HCT116 (cell line): ENCODE measurements around the gene HMGXB4. TPM values are rescaled to one million over a fixed set of nuclear protein-coding genes. Genes with fewer than 3 reads are reported as not detected.

ENCODE experiments used
- ATAC-seq: fragments of 200-7000 bp; cut with Tn5 transposase; 2 replicates; pipeline ENCODE4 v1.9.1; 2020; ENCODE audit warnings: mild to moderate bottlenecking, moderate library complexity
- BruUV-seq: library from RNA; stranded (reverse); fragments of 400-500 nt; replicated peaks from 2 replicates; lab custom pipeline; 2021; lab: Mats Ljungman, UMichigan
- CTCF ChIA-PET: fragments of 300-600 bp; sonication (Branson Sonifier 250); formaldehyde crosslinking; loops from one replicate; lab custom pipeline; 2021; ENCODE audit warnings: antibody characterized with exemption; lab: Charles Lee
- POLR2A ChIA-PET: fragments of 300-600, 350-600 bp; sonication (Branson Sonifier 250); formaldehyde crosslinking; loops from one replicate; lab custom pipeline; 2021; ENCODE audit warnings: antibody characterized with exemption; lab: Charles Lee
- RAD21 ChIA-PET, 2 experiments: fragments of 300-600 bp; sonication (Branson Sonifier 250); formaldehyde crosslinking; loops; one replicate each; lab custom pipeline; 2023; ENCODE audit warnings: low total read pairs in 2 of 2; ENCODE audit not compliant: uncharacterized antibody in 2 of 2, unreplicated experiment in 2 of 2, low non-redundant PET in 1 of 2; lab: Charles Lee
- DNase-seq: peaks from one replicate; pipeline ENCODE4 v3.0.0-alpha.2; 2010; ENCODE audit warnings: low read depth, low spot score
- H2AFZ ChIP-seq: fragments of 200-600 bp; shearing (Covaris generic), sonication (generic); 2 replicates; pipeline ENCODE4 v1.6.1; 2017; ENCODE audit warnings: low read depth, mixed run types, mixed read lengths, antibody characterized with exemption, low read length; ENCODE audit not compliant: poor library complexity, severe bottlenecking
- H3K27ac ChIP-seq: 2 replicates; pipeline ENCODE4 v1.5.1; 2012; ENCODE audit warnings: low read depth, low read length
- H3K27me3 ChIP-seq: fragments of 200-600 bp; sonication (generic); 2 replicates; pipeline ENCODE4 v1.6.1; 2016; ENCODE audit warnings: mixed run types, low read length, mixed read lengths; ENCODE audit not compliant: insufficient read depth
- H3K36me3 ChIP-seq, 2 experiments: fragments of 200-500 bp in 1 of 2; fragments of 200-600 bp in 1 of 2; sonication (Bioruptor generic) in 1 of 2; sonication (generic) in 1 of 2; 2 replicates each; pipeline versions ENCODE4 v1.5.1 to v1.6.1; 2014 to 2016; ENCODE audit warnings: low read length in 2 of 2, inconsistent platforms in 1 of 2, mixed read lengths in 1 of 2, mixed run types in 1 of 2; ENCODE audit not compliant: insufficient read depth in 2 of 2, control insufficient read depth in 1 of 2
- H3K4me1 ChIP-seq, 2 experiments: fragments of 200-600 bp in 1 of 2; sonication (generic) in 1 of 2; 2 replicates each; pipeline versions ENCODE4 v1.5.1 to v1.6.1; 2012 to 2017; ENCODE audit warnings: low read length in 2 of 2, inconsistent platforms in 1 of 2, mild to moderate bottlenecking in 1 of 2, mixed read lengths in 1 of 2, mixed run types in 1 of 2, moderate library complexity in 1 of 2; ENCODE audit not compliant: insufficient read depth in 2 of 2, control insufficient read depth in 1 of 2
- H3K4me2 ChIP-seq: fragments of 200-600 bp; sonication (generic); 2 replicates; pipeline ENCODE4 v1.6.1; 2017; ENCODE audit warnings: mixed run types, low read length, mixed read lengths
- H3K4me3 ChIP-seq, 2 experiments: fragments of 200-600 bp in 1 of 2; sonication (generic) in 1 of 2; replicated peaks in 1 of 2; 2 replicates each; pipeline ENCODE4 v1.5.1; 2011 to 2016; ENCODE audit warnings: low read length in 2 of 2, control low read depth in 1 of 2, low read depth in 1 of 2, mild to moderate bottlenecking in 1 of 2, mixed read lengths in 1 of 2, mixed run types in 1 of 2
- H3K79me2 ChIP-seq: fragments of 200-600 bp; sonication (generic); 2 replicates; pipeline ENCODE4 v1.6.1; 2017; ENCODE audit warnings: mild to moderate bottlenecking, mixed run types, low read length, moderate library complexity, mixed read lengths; ENCODE audit not compliant: insufficient read depth
- H3K9ac ChIP-seq: fragments of 200-600 bp; sonication (generic); 2 replicates; pipeline ENCODE4 v1.6.1; 2016; ENCODE audit warnings: low read length, mixed read lengths
- H3K9me2 ChIP-seq: fragments of 200-600 bp; sonication (generic), shearing (Covaris generic); 2 replicates; pipeline ENCODE4 v1.6.1; 2017; ENCODE audit warnings: mixed run types, mild to moderate bottlenecking, moderate library complexity; ENCODE audit not compliant: insufficient read depth
- H3K9me3 ChIP-seq, 2 experiments: fragments of 200-500 bp in 1 of 2; fragments of 200-600 bp in 1 of 2; sonication (Bioruptor generic) in 1 of 2; sonication (generic) in 1 of 2; 2 replicates each; pipeline ENCODE4 v1.6.1; 2014 to 2017; ENCODE audit warnings: low read length in 2 of 2, mixed read lengths in 2 of 2, inconsistent platforms in 1 of 2, low read depth in 1 of 2, mild to moderate bottlenecking in 1 of 2, mixed run types in 1 of 2, moderate library complexity in 1 of 2; ENCODE audit not compliant: control insufficient read depth in 1 of 2, insufficient read depth in 1 of 2
- H4K20me1 ChIP-seq: fragments of 200-600 bp; sonication (generic), shearing (Covaris generic); 2 replicates; pipeline ENCODE4 v1.6.1; 2017; ENCODE audit warnings: mixed run types, mild to moderate bottlenecking, moderate library complexity; ENCODE audit not compliant: insufficient read depth
- CEBPB ChIP-seq: IDR thresholded peaks from 2 replicates; pipeline ENCODE4 v1.6.1; 2012; ENCODE audit warnings: low read depth
- EGR1 ChIP-seq: IDR thresholded peaks from 2 replicates; pipeline ENCODE4 v1.6.1; 2012; ENCODE audit warnings: low read depth
- ELF1 ChIP-seq: IDR thresholded peaks from 2 replicates; pipeline ENCODE4 v1.6.1; 2012; ENCODE audit warnings: low read depth, borderline replicate concordance
- EZH2phosphoT487 ChIP-seq: fragments of 200-600 bp; IDR thresholded peaks from 2 replicates; pipeline ENCODE4 v1.6.1; 2018; ENCODE audit warnings: antibody characterized with exemption, borderline replicate concordance
- FOSL1 ChIP-seq: IDR thresholded peaks from 2 replicates; pipeline ENCODE4 v1.6.1; 2012; ENCODE audit warnings: low read depth
- JUND ChIP-seq: IDR thresholded peaks from 2 replicates; pipeline ENCODE4 v1.6.1; 2012
- POLR2A ChIP-seq: IDR thresholded peaks from 2 replicates; pipeline ENCODE4 v1.7.0; 2011; ENCODE audit warnings: borderline replicate concordance; ENCODE audit not compliant: insufficient read depth, insufficient read length; ENCODE audit errors: extremely low read depth
- POLR2AphosphoS5 ChIP-seq: IDR thresholded peaks from 2 replicates; pipeline ENCODE4 v1.6.1; 2011; ENCODE audit warnings: mild to moderate bottlenecking, low read depth, low read length, moderate library complexity
- SIN3A ChIP-seq: IDR thresholded peaks from 2 replicates; pipeline ENCODE4 v1.6.1; 2012; ENCODE audit warnings: low read depth
- SP1 ChIP-seq: IDR thresholded peaks from 2 replicates; pipeline ENCODE4 v1.6.1; 2012; ENCODE audit warnings: low read depth
- TCF7L2 ChIP-seq: IDR thresholded peaks from 2 replicates; pipeline ENCODE4 v1.7.0; 2011; ENCODE audit warnings: borderline replicate concordance, inconsistent platforms; ENCODE audit not compliant: insufficient read depth, insufficient read length; ENCODE audit errors: extremely low read depth
- YY1 ChIP-seq: IDR thresholded peaks from 2 replicates; pipeline ENCODE4 v1.6.1; 2011; ENCODE audit warnings: low read length, low read depth, moderate library complexity, mild to moderate bottlenecking; ENCODE audit not compliant: insufficient replicate concordance; ENCODE audit errors: extremely low read depth
- ZFX ChIP-seq: fragments of 450-650 bp; IDR thresholded peaks from 2 replicates; pipeline ENCODE4 v1.6.1; 2017
- ZNF274 ChIP-seq: fragments of 200-500 bp; sonication (Bioruptor generic); IDR thresholded peaks from 2 replicates; pipeline ENCODE4 v1.6.1; 2014; ENCODE audit warnings: mild to moderate bottlenecking, low read depth, low read length, inconsistent platforms
- intact Hi-C: fragments of 100-400 bp; cut with micrococcal nuclease; formaldehyde crosslinking; loops from 2 replicates; pipeline ENCODE4 v1.10.0; 2022
- total RNA-seq: library from RNA; stranded (reverse); gene quantifications from one replicate; pipeline ENCODE4 v1.2.1, GENCODE V29; 2021; ENCODE audit not compliant: unreplicated experiment
- TF ChIP-seq, protein P1 (sequence below): IDR thresholded peaks from 2 replicates; pipeline ENCODE4 v1.6.1; 2011; ENCODE audit warnings: mild to moderate bottlenecking, low read length, moderate library complexity; ENCODE audit not compliant: insufficient replicate concordance; ENCODE audit errors: extremely low read depth
- TF ChIP-seq, protein P2 (sequence below): IDR thresholded peaks from 2 replicates; pipeline ENCODE4 v1.6.1; 2012
- TF ChIP-seq, protein P3 (sequence below): IDR thresholded peaks from 2 replicates; pipeline ENCODE4 v1.6.1; 2012; ENCODE audit warnings: low read depth
- TF ChIP-seq, protein P4 (sequence below), 3 experiments: fragments of 200-600 bp in 1 of 3; sonication (generic) in 1 of 3; IDR thresholded peaks in 2 of 3; conservative IDR thresholded peaks in 1 of 3; 2 replicates each; pipeline ENCODE4 v1.5.1; 2012 to 2017; ENCODE audit warnings: low read depth in 2 of 3, low read length in 2 of 3, antibody characterized with exemption in 1 of 3, borderline replicate concordance in 1 of 3, control low read depth in 1 of 3, mild to moderate bottlenecking in 1 of 3, mixed read lengths in 1 of 3, mixed run types in 1 of 3, moderate library complexity in 1 of 3; ENCODE audit not compliant: insufficient read depth in 1 of 3
- TF ChIP-seq, protein P5 (sequence below): IDR thresholded peaks from 2 replicates; pipeline ENCODE4 v1.6.1; 2012

The HMGXB4 gene
- total RNA-seq, 1 experiment from 2014 or later, result 36.7 TPM

DNA sequence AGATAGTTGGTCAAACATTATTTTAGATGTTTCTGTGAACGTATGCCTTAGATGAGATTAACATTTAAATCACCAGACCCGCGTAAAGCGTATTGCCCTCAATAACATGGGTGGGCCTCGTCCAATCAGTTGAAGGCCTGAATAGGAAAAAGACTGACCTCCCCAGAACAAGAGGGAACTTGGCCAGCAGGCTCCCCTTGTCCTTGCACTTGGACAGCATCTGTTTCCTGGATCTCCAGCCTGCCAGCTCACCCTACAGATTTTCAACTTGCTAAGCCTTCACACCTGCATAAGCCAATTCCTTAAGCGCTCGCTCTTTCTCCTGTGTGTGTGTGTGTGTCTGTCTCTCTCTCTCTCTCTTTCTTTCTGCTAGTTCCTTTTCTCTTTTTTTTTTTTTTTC lies 50.6 kb downstream of the HMGXB4 start:
- no peak overlapping the region for H3K27ac ChIP-seq
- no peaks in the 10 kb centered on the region for H3K9me2 ChIP-seq
- no peaks in the 10 kb centered on the region for H3K9me3 ChIP-seq
- H2AFZ ChIP-seq, result no peak overlapping the region
- ChIA-PET CTCF (no interaction called here), POLR2A (no interaction called here), RAD21 (no interaction called here)
- no TSS peak for BruUV-seq
- H3K36me3 ChIP-seq, result no peaks in the 10 kb centered on the region
- H4K20me1 ChIP-seq, result no peaks in the 10 kb centered on the region
- TF ChIP-seq EZH2phosphoT487, result no peak
- TF ChIP-seq SIN3A, result no peak
- TF ChIP-seq ZFX, result no peak
- TF ChIP-seq TCF7L2, result no peak
- no peak for TF ChIP-seq FOSL1
- TF ChIP-seq SP1, result no peak
- TF ChIP-seq, protein P1, sequence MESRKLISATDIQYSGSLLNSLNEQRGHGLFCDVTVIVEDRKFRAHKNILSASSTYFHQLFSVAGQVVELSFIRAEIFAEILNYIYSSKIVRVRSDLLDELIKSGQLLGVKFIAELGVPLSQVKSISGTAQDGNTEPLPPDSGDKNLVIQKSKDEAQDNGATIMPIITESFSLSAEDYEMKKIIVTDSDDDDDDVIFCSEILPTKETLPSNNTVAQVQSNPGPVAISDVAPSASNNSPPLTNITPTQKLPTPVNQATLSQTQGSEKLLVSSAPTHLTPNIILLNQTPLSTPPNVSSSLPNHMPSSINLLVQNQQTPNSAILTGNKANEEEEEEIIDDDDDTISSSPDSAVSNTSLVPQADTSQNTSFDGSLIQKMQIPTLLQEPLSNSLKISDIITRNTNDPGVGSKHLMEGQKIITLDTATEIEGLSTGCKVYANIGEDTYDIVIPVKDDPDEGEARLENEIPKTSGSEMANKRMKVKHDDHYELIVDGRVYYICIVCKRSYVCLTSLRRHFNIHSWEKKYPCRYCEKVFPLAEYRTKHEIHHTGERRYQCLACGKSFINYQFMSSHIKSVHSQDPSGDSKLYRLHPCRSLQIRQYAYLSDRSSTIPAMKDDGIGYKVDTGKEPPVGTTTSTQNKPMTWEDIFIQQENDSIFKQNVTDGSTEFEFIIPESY, result no peak
- TF ChIP-seq YY1, result no peak
- TF ChIP-seq POLR2A, result no peak
- TF ChIP-seq, protein P2, sequence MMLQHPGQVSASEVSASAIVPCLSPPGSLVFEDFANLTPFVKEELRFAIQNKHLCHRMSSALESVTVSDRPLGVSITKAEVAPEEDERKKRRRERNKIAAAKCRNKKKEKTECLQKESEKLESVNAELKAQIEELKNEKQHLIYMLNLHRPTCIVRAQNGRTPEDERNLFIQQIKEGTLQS, result no peak
- TF ChIP-seq, protein P3, sequence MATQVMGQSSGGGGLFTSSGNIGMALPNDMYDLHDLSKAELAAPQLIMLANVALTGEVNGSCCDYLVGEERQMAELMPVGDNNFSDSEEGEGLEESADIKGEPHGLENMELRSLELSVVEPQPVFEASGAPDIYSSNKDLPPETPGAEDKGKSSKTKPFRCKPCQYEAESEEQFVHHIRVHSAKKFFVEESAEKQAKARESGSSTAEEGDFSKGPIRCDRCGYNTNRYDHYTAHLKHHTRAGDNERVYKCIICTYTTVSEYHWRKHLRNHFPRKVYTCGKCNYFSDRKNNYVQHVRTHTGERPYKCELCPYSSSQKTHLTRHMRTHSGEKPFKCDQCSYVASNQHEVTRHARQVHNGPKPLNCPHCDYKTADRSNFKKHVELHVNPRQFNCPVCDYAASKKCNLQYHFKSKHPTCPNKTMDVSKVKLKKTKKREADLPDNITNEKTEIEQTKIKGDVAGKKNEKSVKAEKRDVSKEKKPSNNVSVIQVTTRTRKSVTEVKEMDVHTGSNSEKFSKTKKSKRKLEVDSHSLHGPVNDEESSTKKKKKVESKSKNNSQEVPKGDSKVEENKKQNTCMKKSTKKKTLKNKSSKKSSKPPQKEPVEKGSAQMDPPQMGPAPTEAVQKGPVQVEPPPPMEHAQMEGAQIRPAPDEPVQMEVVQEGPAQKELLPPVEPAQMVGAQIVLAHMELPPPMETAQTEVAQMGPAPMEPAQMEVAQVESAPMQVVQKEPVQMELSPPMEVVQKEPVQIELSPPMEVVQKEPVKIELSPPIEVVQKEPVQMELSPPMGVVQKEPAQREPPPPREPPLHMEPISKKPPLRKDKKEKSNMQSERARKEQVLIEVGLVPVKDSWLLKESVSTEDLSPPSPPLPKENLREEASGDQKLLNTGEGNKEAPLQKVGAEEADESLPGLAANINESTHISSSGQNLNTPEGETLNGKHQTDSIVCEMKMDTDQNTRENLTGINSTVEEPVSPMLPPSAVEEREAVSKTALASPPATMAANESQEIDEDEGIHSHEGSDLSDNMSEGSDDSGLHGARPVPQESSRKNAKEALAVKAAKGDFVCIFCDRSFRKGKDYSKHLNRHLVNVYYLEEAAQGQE, result no peak
- no peak for TF ChIP-seq JUND
- TF ChIP-seq ELF1, result no peak
- TF ChIP-seq, protein P4, sequence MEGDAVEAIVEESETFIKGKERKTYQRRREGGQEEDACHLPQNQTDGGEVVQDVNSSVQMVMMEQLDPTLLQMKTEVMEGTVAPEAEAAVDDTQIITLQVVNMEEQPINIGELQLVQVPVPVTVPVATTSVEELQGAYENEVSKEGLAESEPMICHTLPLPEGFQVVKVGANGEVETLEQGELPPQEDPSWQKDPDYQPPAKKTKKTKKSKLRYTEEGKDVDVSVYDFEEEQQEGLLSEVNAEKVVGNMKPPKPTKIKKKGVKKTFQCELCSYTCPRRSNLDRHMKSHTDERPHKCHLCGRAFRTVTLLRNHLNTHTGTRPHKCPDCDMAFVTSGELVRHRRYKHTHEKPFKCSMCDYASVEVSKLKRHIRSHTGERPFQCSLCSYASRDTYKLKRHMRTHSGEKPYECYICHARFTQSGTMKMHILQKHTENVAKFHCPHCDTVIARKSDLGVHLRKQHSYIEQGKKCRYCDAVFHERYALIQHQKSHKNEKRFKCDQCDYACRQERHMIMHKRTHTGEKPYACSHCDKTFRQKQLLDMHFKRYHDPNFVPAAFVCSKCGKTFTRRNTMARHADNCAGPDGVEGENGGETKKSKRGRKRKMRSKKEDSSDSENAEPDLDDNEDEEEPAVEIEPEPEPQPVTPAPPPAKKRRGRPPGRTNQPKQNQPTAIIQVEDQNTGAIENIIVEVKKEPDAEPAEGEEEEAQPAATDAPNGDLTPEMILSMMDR (IDR thresholded peaks at IDR 0.05 in 2 of 3, conservative IDR thresholded peaks at IDR 0.05 in 1 of 3; ENCODE audit: borderline replicate concordance in 1 of 3, insufficient read depth in 1 of 3, low read depth in 2 of 3, low read length in 2 of 3), result no peak
- TF ChIP-seq, protein P5, sequence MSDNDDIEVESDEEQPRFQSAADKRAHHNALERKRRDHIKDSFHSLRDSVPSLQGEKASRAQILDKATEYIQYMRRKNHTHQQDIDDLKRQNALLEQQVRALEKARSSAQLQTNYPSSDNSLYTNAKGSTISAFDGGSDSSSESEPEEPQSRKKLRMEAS, result no peak
- TF ChIP-seq ZNF274, result no peak
- TF ChIP-seq POLR2AphosphoS5, result no peak
- TF ChIP-seq EGR1, result no peak
- TF ChIP-seq CEBPB, result no peak
- no peak overlapping the region for H3K9ac ChIP-seq
- ATAC-seq, result no peak
- no peaks in the 10 kb centered on the region for H3K27me3 ChIP-seq
- H3K79me2 ChIP-seq, result 0 out of 2 replicates have a peak, but pooled peaks cover 2% of the 10 kb centered on the region
- intact Hi-C loops, result no loop called here
- H3K4me2 ChIP-seq, result no peak overlapping the region
- DNase-seq, result no peak
- H3K4me3 ChIP-seq, result no peak overlapping the region
- H3K4me1 ChIP-seq, result peaks cover 21 to 33% of the 10 kb centered on the region in 2 experiments
